Mucosa of stomach (tissue), 1 donor: Measurements from ENCODE around the gene OR2S2.
"Not testable (repeated sequence)": the region's sequence is repeated elsewhere in the genome, so short reads cannot be mapped to it uniquely, and the experiment has no call there.

Experiments used
- H3K27me3 ChIP-seq: one replicate; pipeline ENCODE4 v1.7.0; 2013; ENCODE audit warnings: mild to moderate bottlenecking, low read length; ENCODE audit not compliant: control insufficient read depth, insufficient read depth
- H3K36me3 ChIP-seq: one replicate; pipeline ENCODE4 v1.7.0; 2013; ENCODE audit warnings: low read length; ENCODE audit not compliant: control insufficient read depth, insufficient read depth
- H3K4me1 ChIP-seq: one replicate; pipeline ENCODE4 v1.7.0; 2013; ENCODE audit warnings: mild to moderate bottlenecking, low read length; ENCODE audit not compliant: control insufficient read depth, insufficient read depth
- H3K4me3 ChIP-seq: one replicate; pipeline ENCODE4 v1.7.0; 2013; ENCODE audit warnings: low read length
- H3K9ac ChIP-seq: one replicate; pipeline ENCODE4 v1.7.0; 2013; ENCODE audit warnings: mild to moderate bottlenecking, low read length, moderate library complexity
- H3K9me3 ChIP-seq: one replicate; pipeline ENCODE4 v1.7.0; 2013; ENCODE audit warnings: mild to moderate bottlenecking, low read length, moderate library complexity; ENCODE audit not compliant: control insufficient read depth
- donor health status: Pancreatic carcinoma.

The OR2S2 gene

DNA sequence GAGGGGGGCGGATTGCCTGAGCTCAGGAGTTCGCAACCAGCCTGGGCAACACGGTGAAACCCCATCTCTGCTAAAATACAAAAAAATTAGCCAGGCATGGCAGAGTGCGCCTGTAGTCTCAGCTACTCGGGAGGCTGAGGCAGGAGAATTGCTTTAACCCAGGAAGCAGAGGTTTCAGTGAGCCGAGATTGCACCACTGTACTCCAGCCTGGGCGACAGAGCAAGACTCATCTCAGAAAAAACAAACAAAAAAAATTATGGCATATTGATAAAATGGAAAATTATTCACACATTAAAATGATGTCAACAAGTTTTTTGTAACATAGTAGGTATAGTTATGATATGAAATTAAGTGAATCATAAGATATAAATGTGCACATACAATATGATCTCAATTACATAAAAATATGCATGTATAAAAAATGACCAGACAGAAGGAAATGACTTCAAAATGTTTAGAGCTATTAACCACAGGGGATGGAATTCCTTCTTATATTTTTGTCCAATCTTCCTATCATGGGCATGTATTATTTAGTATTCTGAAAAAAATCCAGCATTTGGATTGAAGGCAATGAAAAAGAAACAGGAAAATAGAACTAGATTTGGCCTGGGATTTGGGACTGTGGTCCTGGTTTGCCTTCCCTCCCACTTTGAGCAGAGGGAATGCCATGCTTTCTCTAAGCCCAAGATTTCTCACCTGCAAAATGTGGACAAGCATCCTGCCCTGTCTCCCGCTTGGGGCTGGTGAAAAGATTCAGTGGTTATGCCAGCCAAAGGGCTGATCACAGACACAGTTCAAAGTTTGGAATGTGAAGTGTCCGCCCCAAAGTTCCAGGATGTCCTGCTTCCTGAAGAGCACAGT lies 29.1 kb downstream of the OR2S2 start:
- Histone ChIP-seq H3K4me3 (no peak overlapping the region), H3K4me1 (peaks cover 9% of the 10 kb centered on the region), H3K9ac (no peak overlapping the region), H3K36me3 (no peaks in the 10 kb centered on the region), H3K9me3 (no peaks in the 10 kb centered on the region), H3K27me3 (no peaks in the 10 kb centered on the region)

DNA sequence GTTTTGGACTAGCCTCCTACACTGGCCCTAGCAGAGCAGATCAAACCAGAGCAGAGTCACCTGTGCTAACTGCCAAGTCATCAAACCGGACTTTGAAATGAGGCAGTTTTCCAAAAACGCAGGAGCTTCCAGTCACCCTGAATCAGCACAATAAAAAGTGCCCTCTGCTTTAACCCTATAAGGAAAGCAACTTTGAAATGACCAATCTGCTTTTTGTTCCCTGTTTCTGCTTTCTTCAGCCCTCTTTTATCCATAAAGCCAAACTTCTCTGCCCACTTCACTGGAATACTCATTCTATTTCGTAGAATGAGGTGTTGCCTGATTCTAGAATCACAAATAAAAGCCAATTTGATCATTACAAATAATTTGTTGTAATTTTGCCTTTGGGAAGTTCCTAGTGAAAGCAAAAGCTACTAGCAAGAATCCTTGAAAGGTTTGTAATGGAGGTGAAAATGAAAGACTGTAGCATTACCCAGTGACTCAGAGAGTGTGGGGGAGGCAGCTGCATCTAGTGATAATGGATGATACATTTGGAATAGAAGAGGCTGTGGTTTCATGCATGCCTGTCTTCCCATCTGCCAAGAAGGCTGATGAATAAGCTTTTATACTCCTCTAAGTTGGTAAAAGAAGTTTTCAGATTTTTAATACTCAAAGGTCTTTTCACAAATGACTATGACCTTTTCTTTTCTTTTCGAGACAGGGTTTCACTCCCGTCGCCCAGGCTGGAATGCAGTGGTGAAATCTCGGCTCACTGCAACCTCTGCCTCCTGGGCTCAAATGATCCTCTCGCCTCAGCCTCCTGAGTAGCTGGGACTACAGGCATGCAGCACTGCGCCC lies 33.8 kb downstream of the OR2S2 start:
- no peak overlapping the region for H3K4me3 ChIP-seq
- no peak overlapping the region for H3K9ac ChIP-seq
- H3K4me1 ChIP-seq, result peaks cover 11% of the 10 kb centered on the region
- H3K27me3 ChIP-seq, result no peaks in the 10 kb centered on the region
- no peaks in the 10 kb centered on the region for H3K36me3 ChIP-seq
- H3K9me3 ChIP-seq, result no peaks in the 10 kb centered on the region

DNA sequence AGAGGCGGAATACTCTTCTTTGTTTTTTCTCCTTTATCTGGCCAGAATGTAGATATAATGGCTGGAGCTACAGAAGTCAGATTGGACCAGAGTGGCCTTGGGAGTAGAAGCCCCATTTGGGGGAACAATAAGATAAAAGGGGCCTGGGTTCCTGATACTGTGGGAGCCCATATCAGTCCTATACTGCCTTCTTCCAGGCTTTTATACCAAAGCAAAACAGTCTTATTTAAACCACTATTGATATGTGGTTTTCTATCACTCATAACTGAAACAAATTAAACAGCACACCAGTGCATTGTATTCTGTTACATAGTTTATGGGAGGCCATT lies 34.4 kb downstream of the OR2S2 start:
- Histone ChIP-seq H3K36me3 (no peaks in the 10 kb centered on the region), H3K9ac (no peak overlapping the region), H3K4me3 (no peak overlapping the region), H3K27me3 (no peaks in the 10 kb centered on the region), H3K4me1 (peaks cover 11% of the 10 kb centered on the region), H3K9me3 (no peaks in the 10 kb centered on the region)

DNA sequence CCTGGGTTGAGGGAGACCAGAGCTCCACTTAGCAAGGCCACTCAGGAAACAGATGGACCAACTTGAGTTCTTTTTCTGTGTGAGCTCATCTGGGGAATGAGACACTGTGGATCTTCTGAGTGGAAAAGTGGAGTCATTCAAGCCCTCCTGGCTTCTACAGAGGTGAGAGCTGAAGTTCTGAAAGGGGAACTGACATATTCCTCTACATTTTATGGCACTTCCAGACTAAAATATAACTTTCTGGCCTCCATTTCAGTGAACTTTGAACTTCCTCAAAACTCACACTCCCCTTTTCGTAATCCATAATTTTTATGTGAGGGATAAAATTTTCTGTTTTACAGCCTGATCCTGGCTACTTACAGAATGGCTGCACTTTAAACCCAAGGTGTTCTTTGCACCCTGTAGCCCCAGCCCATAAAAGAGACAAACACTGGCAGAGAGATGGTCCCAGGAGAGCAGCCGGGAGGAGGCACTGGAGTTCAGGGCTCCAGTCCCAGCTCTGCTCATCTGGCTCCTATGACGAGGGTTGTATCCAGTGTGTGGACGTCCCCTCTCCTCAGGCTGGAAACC lies 37.8 kb downstream of the OR2S2 start:
- H3K9me3 ChIP-seq, result no peaks in the 10 kb centered on the region
- H3K27me3 ChIP-seq, result no peaks in the 10 kb centered on the region
- no peaks in the 10 kb centered on the region for H3K36me3 ChIP-seq
- H3K9ac ChIP-seq, result no peak overlapping the region
- no peak overlapping the region for H3K4me3 ChIP-seq
- peaks cover 19% of the 10 kb centered on the region for H3K4me1 ChIP-seq

DNA sequence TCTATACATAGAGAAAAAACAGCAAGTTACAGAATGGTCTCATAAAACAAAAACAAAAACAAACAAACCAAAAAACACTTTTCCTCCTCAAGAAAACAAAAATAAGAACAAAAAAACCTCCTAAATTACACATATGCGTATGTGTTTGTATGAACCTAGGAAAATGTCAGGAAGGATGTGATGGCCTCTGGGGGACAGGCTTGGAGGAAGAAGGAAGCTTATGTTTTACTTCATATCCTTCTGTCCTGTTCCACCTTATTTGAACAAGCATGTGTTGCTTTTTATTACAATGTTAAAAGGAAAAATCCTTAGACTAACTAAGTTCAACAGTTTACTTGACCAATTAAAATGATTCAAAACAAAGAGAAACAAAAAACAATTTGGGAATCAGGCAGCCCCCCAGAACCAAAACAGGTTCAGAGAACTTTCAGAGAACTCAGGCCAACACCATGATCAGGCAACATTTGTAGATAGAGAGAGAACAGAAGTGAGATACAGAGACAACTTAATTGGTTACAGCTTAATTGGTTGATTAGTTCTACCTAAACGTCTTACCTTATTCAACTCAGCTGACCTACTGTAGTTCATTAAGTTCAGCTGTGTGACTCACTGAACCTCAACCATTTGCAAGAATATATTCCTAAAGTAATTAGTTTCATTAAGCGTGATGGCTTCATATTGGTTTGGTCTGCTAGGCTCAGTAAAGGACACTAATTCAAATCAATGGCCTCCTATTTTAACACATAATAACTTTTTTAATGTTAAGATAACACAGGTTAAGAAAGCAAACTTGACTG lies 38.5 kb downstream of the OR2S2 start:
- H3K4me3 ChIP-seq, result no peak overlapping the region
- no peak overlapping the region for H3K9ac ChIP-seq

DNA sequence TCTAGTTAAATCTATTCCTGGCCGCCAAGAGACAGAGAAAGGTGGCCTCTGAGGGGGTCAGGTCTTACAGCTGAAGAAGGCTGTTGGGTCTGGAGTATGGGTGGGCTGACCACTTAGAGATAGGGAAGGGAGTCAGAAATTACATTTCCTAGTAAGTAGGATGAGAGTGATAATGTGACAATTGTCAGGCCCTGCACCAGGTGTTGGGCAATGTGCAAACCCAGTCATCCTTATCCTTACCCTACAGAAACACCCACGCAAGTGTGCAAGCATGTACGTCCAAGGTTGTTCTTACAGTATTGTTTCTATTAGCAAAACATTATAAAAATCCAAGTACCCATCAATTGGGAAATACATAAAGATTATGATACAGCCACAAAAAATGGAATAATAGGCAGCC lies 39.2 kb downstream of the OR2S2 start:
- no peaks in the 10 kb centered on the region for H3K27me3 ChIP-seq
- no peaks in the 10 kb centered on the region for H3K36me3 ChIP-seq
- H3K9ac ChIP-seq, result no peak overlapping the region
- no peak overlapping the region for H3K4me3 ChIP-seq
- peaks cover 23% of the 10 kb centered on the region for H3K4me1 ChIP-seq
- H3K9me3 ChIP-seq, result no peaks in the 10 kb centered on the region

More for the DNA sequence above, 38.5 kb downstream of the OR2S2 start:
- Histone ChIP-seq H3K36me3 (no peaks in the 10 kb centered on the region), H3K9me3 (no peaks in the 10 kb centered on the region), H3K27me3 (no peaks in the 10 kb centered on the region), H3K4me1 (peaks cover 25% of the 10 kb centered on the region)

DNA sequence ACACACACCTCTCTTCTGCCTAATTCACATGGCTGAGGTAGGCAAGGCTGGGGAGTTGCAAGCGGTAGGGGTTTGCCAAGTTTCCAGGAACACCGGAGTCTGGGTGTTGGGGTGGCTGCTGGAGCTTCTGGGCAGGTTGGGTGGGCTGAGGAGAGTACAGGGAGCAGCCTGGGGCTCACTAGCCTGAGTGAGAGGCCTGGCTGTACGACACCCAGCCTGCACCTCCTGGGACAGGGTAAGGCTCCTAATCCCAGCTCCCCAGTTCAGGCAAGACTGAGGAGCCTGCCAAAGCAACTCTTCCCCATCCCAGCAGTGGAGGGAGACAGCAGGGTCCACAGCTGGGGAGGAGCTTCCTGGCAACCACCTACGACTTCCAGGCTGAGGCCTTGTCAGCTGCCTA lies 40.7 kb downstream of the OR2S2 start:
- H3K27me3 ChIP-seq, result no peaks in the 10 kb centered on the region
- H3K9ac ChIP-seq, result no peak overlapping the region
- no peak overlapping the region for H3K4me3 ChIP-seq
- H3K36me3 ChIP-seq, result no peaks in the 10 kb centered on the region
- H3K4me1 ChIP-seq, result peaks cover 17% of the 10 kb centered on the region
- no peaks in the 10 kb centered on the region for H3K9me3 ChIP-seq

DNA sequence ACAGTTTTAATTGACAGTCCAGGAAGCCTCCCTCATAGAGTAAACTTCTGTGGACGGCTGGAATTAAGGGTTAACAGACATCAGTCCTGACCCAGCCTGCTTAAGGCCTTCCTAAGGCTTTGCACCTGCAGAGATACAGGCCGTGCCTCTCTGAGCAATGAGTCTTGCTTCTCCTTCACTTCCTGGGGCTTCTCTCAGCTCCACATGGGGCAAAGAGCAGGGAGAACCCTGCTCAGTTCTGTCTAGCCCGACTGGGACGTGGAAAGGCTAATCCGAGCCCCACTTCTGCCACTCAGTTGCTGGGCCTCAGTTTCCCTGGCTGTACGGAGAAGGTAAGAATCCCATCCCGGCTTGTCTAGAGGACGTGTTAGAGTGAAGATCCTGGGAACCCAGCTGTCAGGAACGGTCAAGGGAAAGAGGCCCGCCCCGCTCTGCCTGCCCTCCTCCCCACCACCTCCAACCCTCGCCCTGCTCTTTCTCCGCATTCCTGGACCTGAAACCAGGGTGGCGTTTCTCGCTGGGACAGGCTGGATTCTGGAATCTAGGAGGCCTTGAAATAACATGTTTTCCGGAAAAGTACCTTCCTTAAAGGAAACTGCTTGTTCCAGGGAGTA lies 42.2 kb downstream of the OR2S2 start:
- H3K27me3 ChIP-seq, result no peaks in the 10 kb centered on the region
- H3K9me3 ChIP-seq, result no peaks in the 10 kb centered on the region
- no peaks in the 10 kb centered on the region for H3K36me3 ChIP-seq
- H3K4me1 ChIP-seq, result peaks cover 20% of the 10 kb centered on the region
- H3K9ac ChIP-seq, result no peak overlapping the region
- H3K4me3 ChIP-seq, result no peak overlapping the region

DNA sequence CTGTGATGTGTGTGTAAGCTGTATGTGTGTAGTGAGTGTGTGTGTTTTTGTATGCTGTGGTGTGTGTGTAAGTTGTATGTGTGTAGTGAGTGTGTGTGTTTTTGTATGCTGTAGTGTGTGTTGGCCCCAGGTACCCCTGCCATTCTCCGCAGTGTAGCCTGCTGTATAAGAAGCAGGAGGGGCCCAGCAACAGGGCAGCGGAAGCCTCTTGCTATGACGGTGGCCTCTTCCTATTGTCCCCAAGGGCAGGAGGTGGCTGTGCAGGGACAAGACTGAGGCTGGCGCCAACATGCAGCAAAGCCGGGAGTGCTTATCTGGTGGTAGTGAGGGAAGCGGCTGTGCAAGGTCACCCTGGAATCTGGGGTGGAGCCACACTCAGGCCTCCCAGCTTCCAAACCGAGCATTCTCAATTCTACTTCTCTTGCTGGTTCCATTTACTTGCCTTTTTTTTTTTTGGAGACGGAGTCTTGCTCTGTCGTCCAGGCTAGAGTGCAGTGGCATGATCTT lies 43.6 kb downstream of the OR2S2 start:
- Histone ChIP-seq H3K9ac (no peak overlapping the region), H3K4me1 (peaks cover 34% of the 10 kb centered on the region), H3K4me3 (no peak overlapping the region)

DNA sequence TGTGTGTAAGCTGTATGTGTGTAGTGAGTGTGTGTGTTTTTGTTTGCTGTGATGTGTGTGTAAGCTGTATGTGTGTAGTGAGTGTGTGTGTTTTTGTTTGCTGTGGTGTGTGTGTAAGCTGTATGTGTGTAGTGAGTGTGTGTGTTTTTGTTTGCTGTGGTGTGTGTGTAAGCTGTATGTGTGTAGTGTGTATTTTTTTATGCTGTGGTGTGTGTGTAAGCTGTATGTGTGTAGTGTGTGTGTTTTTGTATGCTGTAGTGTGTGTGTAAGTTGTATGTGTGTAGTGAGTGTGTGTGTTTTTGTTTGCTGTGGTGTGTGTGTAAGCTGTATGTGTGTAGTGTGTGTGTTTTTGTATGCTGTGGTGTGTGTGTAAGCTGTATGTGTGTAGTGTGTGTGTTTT lies 44.5 kb downstream of the OR2S2 start:
- H3K9me3 ChIP-seq, H3K4me3 ChIP-seq, H3K27me3 ChIP-seq, H3K9ac ChIP-seq, H3K36me3 ChIP-seq: not testable (repeated sequence)
- peaks cover 44% of the 10 kb centered on the region for H3K4me1 ChIP-seq

More for the DNA sequence above, 43.6 kb downstream of the OR2S2 start:
- Histone ChIP-seq H3K27me3 (no peaks in the 10 kb centered on the region), H3K36me3 (no peaks in the 10 kb centered on the region), H3K9me3 (no peaks in the 10 kb centered on the region)

DNA sequence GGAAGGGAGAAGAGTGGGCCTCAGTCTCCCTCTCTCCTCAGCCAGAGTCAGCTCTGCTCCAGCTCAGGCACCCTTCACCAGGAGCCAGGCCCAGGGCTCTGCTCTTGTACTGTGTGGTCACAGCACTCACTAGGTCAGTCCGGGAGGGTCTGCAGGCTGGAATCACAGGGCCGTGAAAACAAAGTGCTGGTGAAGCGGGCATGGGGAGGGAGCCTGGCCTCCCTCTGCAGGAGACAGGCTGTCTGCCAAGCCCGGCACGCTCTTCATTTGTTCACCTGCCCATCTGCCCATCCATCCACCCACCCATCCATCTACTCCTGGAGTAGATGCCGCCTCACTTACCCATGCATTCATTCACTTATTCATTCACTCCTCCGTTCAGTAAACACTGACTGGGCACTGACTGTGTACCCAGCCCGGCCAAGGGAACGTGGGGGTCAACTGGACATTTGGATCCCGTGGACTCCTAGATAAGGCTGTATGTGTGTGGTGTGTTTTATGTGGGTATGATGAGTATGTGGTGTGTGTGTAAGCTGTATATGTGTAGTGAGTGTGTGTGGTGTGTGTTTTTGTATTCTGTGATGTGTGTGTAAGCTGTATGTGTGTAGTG lies 45.1 kb downstream of the OR2S2 start:
- Histone ChIP-seq H3K27me3 (no peaks in the 10 kb centered on the region), H3K9me3 (no peaks in the 10 kb centered on the region), H3K36me3 (no peaks in the 10 kb centered on the region), H3K4me1 (peaks cover 49% of the 10 kb centered on the region), H3K9ac (no peak overlapping the region), H3K4me3 (no peak overlapping the region)
